ENCODE measurements around the gene SMAD6. TPM values are rescaled to one million over a fixed set of nuclear protein-coding genes. Genes with fewer than 3 reads are reported as not detected.
A peak's percentile ranks its signal among the peaks of the same experiment; 100 is the strongest.

Gene SMAD6
- total and polyA plus RNA-seq, 12 donors: 6.6 to 43.4 (median 19.7) TPM

- Histone ChIP-seq H3K9me3 (peaks cover 0 to 28% (median 5%) of the 10 kb centered on the region in 11 donors), H3K27ac (peak overlapping the region in 8 of 10 donors; percentile 30 to 83 (median 78)), H3K27me3 (no peaks in the 10 kb centered on the region), H3K4me1 (peaks cover 0 to 30% (median 18%) of the 10 kb centered on the region in 9 donors), H3K4me3 (no peak overlapping the region), H3K36me3 (no peaks in the 10 kb centered on the region)
- intact Hi-C loops (cut with DNase I): no loop called here
- ATAC-seq: no peak
- no peak for DNase-seq
- TF ChIP-seq CTCF (IDR thresholded peaks at IDR 0.05): no peak
Measured at GRCh38 chr15:66680502-66680901, 21.5 kb upstream of the SMAD6 start.

GRCh38 chr15:66681395-66681794 lies 20.6 kb upstream of the SMAD6 start:
- DNase-seq (no peak), ATAC-seq (no peak)
- Histone ChIP-seq H3K27me3 (no peaks in the 10 kb centered on the region), H3K27ac (no peak overlapping the region), H3K4me3 (no peak overlapping the region), H3K9me3 (peaks cover 0 to 28% (median 5%) of the 10 kb centered on the region in 11 donors), H3K36me3 (no peaks in the 10 kb centered on the region), H3K4me1 (peaks cover 0 to 30% (median 18%) of the 10 kb centered on the region in 9 donors)
- TF ChIP-seq CTCF (IDR thresholded peaks at IDR 0.05): no peak
- intact Hi-C loops (cut with DNase I): no loop called here
- WGBS, 2 donors: 97 to 98% methylated on average over 2 of the region's 2 CpGs

- intact Hi-C loops (cut with DNase I): no loop called here
- no peaks in the 10 kb centered on the region for H3K27me3 ChIP-seq
- peak in 1 of 8 donors; percentile 11 for ATAC-seq
Measured at GRCh38 chr15:66682246-66682645, 19.8 kb upstream of the SMAD6 start.

GRCh38 chr15:66682865-66683264 lies 19.2 kb upstream of the SMAD6 start:
- WGBS, 2 donors: 87 to 95% methylated on average over 1 of the region's 1 CpG
- DNase-seq (no peak), ATAC-seq (no peak)
- Histone ChIP-seq H3K9me3 (peaks cover 0 to 28% (median 5%) of the 10 kb centered on the region in 11 donors), H3K27me3 (no peaks in the 10 kb centered on the region), H3K27ac (no peak overlapping the region), H3K4me1 (peaks cover 0 to 27% (median 18%) of the 10 kb centered on the region in 9 donors), H3K36me3 (no peaks in the 10 kb centered on the region), H3K4me3 (no peak overlapping the region)
- intact Hi-C loops (cut with DNase I): no loop called here
- TF ChIP-seq CTCF (IDR thresholded peaks at IDR 0.05): no peak

More at GRCh38 chr15:66682246-66682645, 19.8 kb upstream of the SMAD6 start:
- Histone ChIP-seq H3K4me1 (peaks cover 0 to 30% (median 18%) of the 10 kb centered on the region in 9 donors), H3K9me3 (peaks cover 0 to 28% (median 5%) of the 10 kb centered on the region in 11 donors), H3K27ac (no peak overlapping the region), H3K4me3 (no peak overlapping the region), H3K36me3 (no peaks in the 10 kb centered on the region)
- no peak for DNase-seq
- WGBS, 2 donors: 95 to 98% methylated on average over 2 of the region's 2 CpGs
- TF ChIP-seq CTCF (IDR thresholded peaks at IDR 0.05): no peak

Measured in heart right ventricle (tissue), 16 donors.